PC-9 (cell line): ENCODE measurements around the gene CPB2. TPM values are rescaled to one million over a fixed set of nuclear protein-coding genes. Genes with fewer than 3 reads are reported as not detected.

Experiments used
- BruUV-seq: library from RNA; stranded (reverse); fragments of 400-500 nt; replicated peaks from 2 replicates; lab custom pipeline; 2021; lab: Mats Ljungman, UMichigan
- CTCF ChIA-PET: fragments of 300-600 bp; sonication (Branson Sonifier 250); formaldehyde crosslinking; loops from one replicate; lab custom pipeline; 2022; ENCODE audit warnings: antibody characterized with exemption; lab: Charles Lee
- POLR2A ChIA-PET: fragments of 300-600 bp; sonication (Branson Sonifier 250); formaldehyde crosslinking; loops from one replicate; lab custom pipeline; 2022; ENCODE audit warnings: antibody characterized with exemption; ENCODE audit not compliant: unreplicated experiment; lab: Charles Lee
- DNase-seq, 2 experiments: peaks; one replicate each; pipeline versions ENCODE4 v3.0.0 to v3.0.0-alpha.2; 2015 to 2022; ENCODE audit warnings: mixed read lengths in 1 of 2
- H2AFZ ChIP-seq: fragments of 200-600 bp; sonication (generic); 2 replicates; pipeline ENCODE4 v1.8.1; 2017; ENCODE audit warnings: antibody characterized with exemption
- H3F3A ChIP-seq: fragments of 200-600 bp; sonication (generic); 2 replicates; pipeline ENCODE4 v1.8.1; 2017; ENCODE audit warnings: antibody characterized with exemption, mild to moderate bottlenecking, low read depth; ENCODE audit not compliant: insufficient read depth
- H3K27ac ChIP-seq: fragments of 200-600 bp; sonication (generic); 2 replicates; pipeline ENCODE4 v1.6.1; 2016; ENCODE audit warnings: mixed run types
- H3K27me3 ChIP-seq: fragments of 200-600 bp; sonication (generic); 2 replicates; pipeline ENCODE4 v1.6.1; 2016; ENCODE audit warnings: low read depth, mixed run types; ENCODE audit not compliant: insufficient read depth
- H3K36me3 ChIP-seq: fragments of 200-600 bp; sonication (generic); 2 replicates; pipeline ENCODE4 v1.6.1; 2016; ENCODE audit warnings: low read depth, mixed run types
- H3K4me1 ChIP-seq: fragments of 200-600 bp; sonication (generic); replicated peaks from 2 replicates; pipeline ENCODE4 v1.6.1; 2016; ENCODE audit warnings: mixed run types; ENCODE audit not compliant: insufficient read depth
- H3K4me2 ChIP-seq: fragments of 200-600 bp; sonication (generic); 2 replicates; pipeline ENCODE4 v1.6.1; 2017; ENCODE audit warnings: mixed run types
- H3K4me3 ChIP-seq: fragments of 200-600 bp; sonication (generic); 2 replicates; pipeline ENCODE4 v1.6.1; 2016; ENCODE audit warnings: mixed run types
- H3K79me2 ChIP-seq: fragments of 200-600 bp; sonication (generic); 2 replicates; pipeline ENCODE4 v1.6.1; 2017; ENCODE audit warnings: low read depth, mixed run types
- H3K9me2 ChIP-seq: fragments of 200-600 bp; sonication (generic); 2 replicates; pipeline ENCODE4 v1.8.1; 2017; ENCODE audit warnings: mild to moderate bottlenecking; ENCODE audit not compliant: insufficient read depth
- H3K9me3 ChIP-seq: fragments of 200-600 bp; sonication (generic); 2 replicates; pipeline ENCODE4 v1.8.1; 2016; ENCODE audit warnings: low read depth; ENCODE audit not compliant: insufficient read depth
- H4K20me1 ChIP-seq: fragments of 200-600 bp; sonication (generic); 2 replicates; pipeline ENCODE4 v1.8.1; 2017; ENCODE audit not compliant: insufficient read depth
- EZH2 ChIP-seq: fragments of 200-600 bp; sonication (generic); IDR thresholded peaks from 2 replicates; pipeline ENCODE4 v1.8.0; 2017; ENCODE audit warnings: antibody characterized with exemption, low read depth
- intact Hi-C: fragments of 100-400 bp; cut with micrococcal nuclease; formaldehyde crosslinking; loops from one replicate; pipeline ENCODE4 v1.10.0; 2022; ENCODE audit not compliant: unreplicated experiment
- total RNA-seq: library from RNA; stranded (reverse); gene quantifications from 2 replicates; pipeline ENCODE4 v1.2.3, GENCODE V29; 2021
- TF ChIP-seq, protein P1 (sequence below): fragments of 200-600 bp; sonication (generic); conservative IDR thresholded peaks from 2 replicates; pipeline ENCODE4 v1.6.1; 2017; ENCODE audit warnings: mixed run types, antibody characterized with exemption, mild to moderate bottlenecking, moderate library complexity

The CPB2 gene
- total RNA-seq, 1 experiment from 2014 or later: not detected

DNA sequence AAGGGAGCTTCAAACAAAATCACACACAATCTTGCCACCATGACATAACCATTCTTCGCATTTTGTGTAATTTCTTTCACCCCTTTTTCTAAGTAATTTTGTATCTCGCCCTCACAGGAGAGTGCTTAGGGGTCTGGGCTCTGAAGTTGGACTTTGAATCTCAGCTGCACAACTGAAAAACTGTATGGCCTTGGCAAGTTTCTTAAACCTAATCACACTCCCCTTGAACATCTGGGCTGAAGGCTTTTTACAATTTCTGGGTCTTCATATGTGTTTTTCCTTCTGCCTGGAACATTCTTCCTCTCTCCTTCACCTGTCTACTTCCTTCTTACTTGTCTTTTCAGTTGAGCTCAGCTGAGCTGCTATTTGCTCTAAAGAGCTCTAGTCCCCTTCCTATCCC is 24.3 kb upstream of the CPB2 start:
- Histone ChIP-seq H3F3A (peaks cover 14% of the 10 kb centered on the region; the same call in 1 of the 2 replicates), H3K27ac (no peak overlapping the region), H3K4me3 (no peak overlapping the region), H3K27me3 (no peaks in the 10 kb centered on the region), H3K9me2 (no peaks in the 10 kb centered on the region), H3K36me3 (peaks cover 28% of the 10 kb centered on the region), H3K4me1 (peaks cover under 1% of the 10 kb centered on the region; the same call in 1 of the 2 replicates), H3K9me3 (no peaks in the 10 kb centered on the region), H4K20me1 (no peaks in the 10 kb centered on the region), H2AFZ (no peak overlapping the region), H3K79me2 (0 out of 2 replicates have a peak, but pooled peaks cover 3% of the 10 kb centered on the region), H3K4me2 (no peak overlapping the region)
- CTCF ChIA-PET: no interaction called here
- POLR2A ChIA-PET: no interaction called here
- DNase-seq: no peak
- TF ChIP-seq EZH2: no peak
- TF ChIP-seq, protein P1, sequence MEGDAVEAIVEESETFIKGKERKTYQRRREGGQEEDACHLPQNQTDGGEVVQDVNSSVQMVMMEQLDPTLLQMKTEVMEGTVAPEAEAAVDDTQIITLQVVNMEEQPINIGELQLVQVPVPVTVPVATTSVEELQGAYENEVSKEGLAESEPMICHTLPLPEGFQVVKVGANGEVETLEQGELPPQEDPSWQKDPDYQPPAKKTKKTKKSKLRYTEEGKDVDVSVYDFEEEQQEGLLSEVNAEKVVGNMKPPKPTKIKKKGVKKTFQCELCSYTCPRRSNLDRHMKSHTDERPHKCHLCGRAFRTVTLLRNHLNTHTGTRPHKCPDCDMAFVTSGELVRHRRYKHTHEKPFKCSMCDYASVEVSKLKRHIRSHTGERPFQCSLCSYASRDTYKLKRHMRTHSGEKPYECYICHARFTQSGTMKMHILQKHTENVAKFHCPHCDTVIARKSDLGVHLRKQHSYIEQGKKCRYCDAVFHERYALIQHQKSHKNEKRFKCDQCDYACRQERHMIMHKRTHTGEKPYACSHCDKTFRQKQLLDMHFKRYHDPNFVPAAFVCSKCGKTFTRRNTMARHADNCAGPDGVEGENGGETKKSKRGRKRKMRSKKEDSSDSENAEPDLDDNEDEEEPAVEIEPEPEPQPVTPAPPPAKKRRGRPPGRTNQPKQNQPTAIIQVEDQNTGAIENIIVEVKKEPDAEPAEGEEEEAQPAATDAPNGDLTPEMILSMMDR: no peak
- intact Hi-C loops: loop anchor here (10.0 kb wide), 1 partner anchor 164 kb away; no protein-coding TSS in a partner anchor
- no TSS peak for BruUV-seq

DNA sequence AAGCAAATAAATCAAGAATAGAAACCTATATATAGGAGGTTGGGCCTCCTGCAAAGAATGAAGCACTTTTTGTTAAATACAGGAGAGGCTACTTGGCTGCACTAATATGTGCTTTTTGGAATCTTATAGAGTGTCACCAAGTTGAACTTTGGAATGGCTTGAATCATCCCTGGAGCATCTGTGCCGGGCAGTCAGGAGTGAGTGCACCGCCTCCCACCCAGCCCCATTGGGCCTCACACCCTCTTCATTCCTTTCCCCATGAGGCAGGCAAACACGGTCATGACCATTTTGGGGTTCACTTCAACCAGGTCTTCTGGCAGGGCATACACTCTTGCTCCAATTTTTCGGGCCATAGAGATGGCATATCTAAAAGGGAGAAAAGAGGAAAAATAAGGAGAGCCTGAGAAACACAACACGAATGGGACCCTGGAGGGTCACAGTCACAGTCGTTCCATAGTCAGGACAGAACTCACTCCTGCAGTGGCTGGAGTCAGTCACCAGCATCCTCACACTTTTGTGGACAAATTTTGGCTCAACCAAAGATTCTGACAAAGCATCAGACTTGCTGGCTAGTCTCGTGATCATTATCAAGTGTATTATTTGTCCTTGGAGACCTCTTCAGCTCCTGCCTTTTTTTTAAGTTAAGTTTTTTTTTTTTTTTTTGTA is 22.7 kb upstream of the CPB2 start:
- DNase-seq: no peak
- H3K4me3 ChIP-seq: no peak overlapping the region
- no peak overlapping the region for H3K27ac ChIP-seq
- intact Hi-C loops: loop anchor here (10.0 kb wide), 1 partner anchor 163 kb away; no protein-coding TSS in a partner anchor
- H3K27me3 ChIP-seq: no peaks in the 10 kb centered on the region
- no peaks in the 10 kb centered on the region for H4K20me1 ChIP-seq
- peaks cover 14% of the 10 kb centered on the region; the same call in 1 of the 2 replicates for H3K36me3 ChIP-seq
- H3K79me2 ChIP-seq: no peaks in the 10 kb centered on the region
- no peaks in the 10 kb centered on the region for H3K4me1 ChIP-seq
- H3K9me3 ChIP-seq: no peaks in the 10 kb centered on the region
- no peak overlapping the region for H2AFZ ChIP-seq
- ChIA-PET POLR2A (no interaction called here), CTCF (no interaction called here)
- no peaks in the 10 kb centered on the region for H3K9me2 ChIP-seq
- TF ChIP-seq, protein P1: no peak
- TF ChIP-seq EZH2: no peak
- peaks cover 14% of the 10 kb centered on the region; the same call in 1 of the 2 replicates for H3F3A ChIP-seq
- no TSS peak for BruUV-seq
- H3K4me2 ChIP-seq: no peak overlapping the region

DNA sequence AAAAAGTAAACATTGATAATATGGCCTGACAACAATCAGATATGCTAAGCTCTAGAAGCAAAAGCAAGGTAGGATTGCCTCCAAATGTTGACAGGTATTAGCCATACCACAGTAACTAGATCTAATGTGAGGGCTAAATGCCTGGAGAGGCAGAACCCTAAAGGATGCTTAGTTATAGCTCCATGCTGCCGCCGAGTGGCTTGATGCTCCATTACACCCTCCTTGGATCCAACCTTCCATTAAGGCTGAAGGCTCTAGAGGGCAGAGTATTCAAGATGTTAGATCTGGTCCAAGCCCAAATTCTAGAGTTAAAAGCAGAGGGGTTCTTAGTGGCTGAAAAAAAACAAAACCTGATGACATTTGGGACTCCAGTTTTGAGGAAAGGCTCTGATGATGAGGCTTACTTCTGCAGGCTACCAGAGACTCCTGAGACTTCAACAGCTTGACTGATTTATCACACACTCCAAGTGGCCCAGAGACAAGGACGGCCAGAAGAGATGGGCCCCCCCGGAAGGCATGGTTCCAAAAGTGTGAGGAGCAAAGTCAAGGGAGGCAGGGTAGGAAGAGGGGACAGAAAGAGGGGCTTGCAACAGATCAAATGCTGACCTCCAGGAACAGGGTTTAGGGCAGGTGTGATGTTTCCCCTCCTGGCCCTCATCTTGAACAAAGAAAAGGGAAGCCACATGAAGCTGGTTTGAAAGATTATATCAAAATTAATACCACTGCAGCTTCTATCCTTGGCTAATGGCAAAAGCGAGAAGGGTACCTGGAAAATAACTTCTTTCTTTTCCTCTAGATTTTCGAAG is 21.9 kb upstream of the CPB2 start:
- Histone ChIP-seq H4K20me1 (no peaks in the 10 kb centered on the region), H3K79me2 (no peaks in the 10 kb centered on the region), H3K27ac (no peak overlapping the region), H3K4me3 (no peak overlapping the region), H3K36me3 (peaks cover 11% of the 10 kb centered on the region; the same call in 1 of the 2 replicates), H3K9me2 (no peaks in the 10 kb centered on the region), H3K4me1 (no peaks in the 10 kb centered on the region), H3K27me3 (no peaks in the 10 kb centered on the region), H3F3A (peaks cover 14% of the 10 kb centered on the region; the same call in 1 of the 2 replicates), H3K9me3 (no peaks in the 10 kb centered on the region), H3K4me2 (no peak overlapping the region), H2AFZ (no peak overlapping the region)
- intact Hi-C loops: loop anchor here (1.0 to 10.0 kb wide), 2 partner anchors 162 to 319 kb away; no protein-coding TSS in a partner anchor
- TF ChIP-seq, protein P1: peak; percentile 82
- TF ChIP-seq EZH2: no peak
- no TSS peak for BruUV-seq
- ChIA-PET CTCF (interaction anchor here (0.6 to 1.3 kb wide), 4 partner anchors 9 to 1153 kb away, joined by 3 to 6 read pairs (median 5); no protein-coding TSS in a partner anchor), POLR2A (interaction anchor here (0.5 kb wide), 1 partner anchor 14 kb away, joined by 10 read pairs; no protein-coding TSS in a partner anchor)
- peak; percentile 41 to 64 for DNase-seq
